Activated CD8-positive, alpha-beta memory T cell treated with anti-CD3 and anti-CD28 coated beads for 48 hours (primary cell): ENCODE results near the gene PUM2.

Experiments used
- DNase-seq, 3 experiments: peaks; one replicate each; pipeline ENCODE4 v3.0.0-alpha.2; 2020; ENCODE audit warnings: low read depth in 2 of 3, low spot score in 2 of 3

PUM2 gene

GRCh38 chr2:20218331-20219320 lies 132.0 kb downstream of the PUM2 start:
- DNase-seq = no peak

GRCh38 chr2:20217041-20217970 lies 133.3 kb downstream of the PUM2 start:
- no peak for DNase-seq

- no peak for DNase-seq
Measured at GRCh38 chr2:20216130-20217025, 134.3 kb downstream of the PUM2 start.

GRCh38 chr2:20215183-20216040 lies 135.2 kb downstream of the PUM2 start:
- DNase-seq = no peak

- DNase-seq = no peak
Measured at GRCh38 chr2:20214566-20215182, 136.0 kb downstream of the PUM2 start.

GRCh38 chr2:20213651-20214565 lies 136.7 kb downstream of the PUM2 start:
- no peak for DNase-seq

GRCh38 chr2:20212871-20213503 lies 137.7 kb downstream of the PUM2 start:
- DNase-seq = no peak

- DNase-seq = no peak
Measured at GRCh38 chr2:20212459-20212870, 138.2 kb downstream of the PUM2 start.

- DNase-seq = no peak
Measured at GRCh38 chr2:20211860-20212458, 138.7 kb downstream of the PUM2 start.

- no peak for DNase-seq
Measured at GRCh38 chr2:20211420-20211819, 139.2 kb downstream of the PUM2 start.

- DNase-seq = no peak
Measured at GRCh38 chr2:20210462-20210861, 140.2 kb downstream of the PUM2 start.

GRCh38 chr2:20209373-20210109 lies 141.1 kb downstream of the PUM2 start:
- DNase-seq = no peak

GRCh38 chr2:20208476-20208859 lies 142.2 kb downstream of the PUM2 start:
- no peak for DNase-seq

- no peak for DNase-seq
Measured at GRCh38 chr2:20207051-20207450, 143.6 kb downstream of the PUM2 start.

GRCh38 chr2:20205915-20206524 lies 144.6 kb downstream of the PUM2 start:
- no peak for DNase-seq

GRCh38 chr2:20205069-20205468 lies 145.6 kb downstream of the PUM2 start:
- DNase-seq = no peak
